GM15510 (cell line): ENCODE measurements around the gene DNAH1.

Source experiments
- POLR2A ChIP-seq: IDR thresholded peaks from 3 replicates; pipeline ENCODE4 v1.6.1; 2011; ENCODE audit warnings: borderline replicate concordance; ENCODE audit not compliant: insufficient read length; ENCODE audit errors: extremely low read depth

The DNAH1 gene

DNA sequence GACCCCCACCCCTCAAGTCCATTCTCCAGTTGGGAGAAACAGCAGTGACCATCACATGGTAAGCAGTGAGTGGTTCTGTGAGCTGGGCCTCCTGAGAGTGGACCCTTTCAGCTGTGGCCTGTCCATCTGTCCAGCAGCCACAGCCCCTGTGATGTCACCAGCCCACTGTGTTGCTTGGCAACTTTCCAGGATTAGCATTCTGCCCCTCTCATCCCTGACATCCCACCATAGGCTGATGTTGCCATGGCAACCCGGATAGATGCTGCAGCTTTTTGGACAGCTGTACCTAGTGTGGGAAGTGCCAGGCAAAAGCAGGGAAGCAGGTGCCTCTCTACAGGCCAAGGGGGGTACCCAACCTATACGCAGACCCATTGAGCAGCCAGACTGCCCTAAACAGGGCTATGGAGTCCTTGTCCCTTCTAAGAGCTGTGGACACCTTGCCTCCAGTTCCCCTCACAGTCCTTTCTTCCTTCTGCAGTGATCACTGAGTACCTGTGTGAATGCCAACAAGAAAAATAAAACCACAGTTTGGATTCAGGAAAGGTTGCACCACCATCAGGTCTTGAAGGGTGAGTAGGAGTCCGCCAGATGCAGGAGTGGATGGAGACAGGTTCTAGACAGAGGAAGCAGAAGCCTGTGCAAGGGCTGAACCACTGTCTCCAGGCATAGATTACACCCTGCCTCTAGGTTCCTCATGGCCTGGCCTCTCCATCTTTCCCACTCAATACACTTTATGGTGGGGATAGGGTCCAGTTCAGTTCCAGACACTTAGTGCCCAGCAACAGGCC lies at the start of gene DNAH1:
Gene DNAH1, plus strand, starts transcription at position 343 of the 788 bp plus-strand sequence. CDS start 6,124 bp downstream, outside the sequence.
- TF ChIP-seq POLR2A, result no peak

DNA sequence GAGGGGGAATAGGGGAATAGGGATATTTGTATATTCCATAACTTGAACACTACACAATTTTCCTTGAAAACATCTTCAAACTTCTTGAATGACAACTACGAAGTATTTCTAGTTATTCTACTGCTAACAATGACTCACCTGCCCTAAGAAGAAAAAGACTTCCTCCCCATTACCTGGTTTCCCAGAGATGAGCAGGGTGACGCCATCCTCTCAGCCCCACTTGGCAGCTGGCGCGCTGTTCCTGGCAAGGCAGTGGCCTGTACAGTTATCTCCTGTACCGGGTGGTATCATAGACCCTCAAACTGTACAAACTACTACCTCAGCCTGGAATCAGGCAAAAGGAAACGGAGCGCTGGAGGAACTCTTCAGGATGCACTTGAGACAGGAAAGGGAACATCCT lies 48.1 kb upstream of the DNAH1 start:
- no peak for TF ChIP-seq POLR2A

DNA sequence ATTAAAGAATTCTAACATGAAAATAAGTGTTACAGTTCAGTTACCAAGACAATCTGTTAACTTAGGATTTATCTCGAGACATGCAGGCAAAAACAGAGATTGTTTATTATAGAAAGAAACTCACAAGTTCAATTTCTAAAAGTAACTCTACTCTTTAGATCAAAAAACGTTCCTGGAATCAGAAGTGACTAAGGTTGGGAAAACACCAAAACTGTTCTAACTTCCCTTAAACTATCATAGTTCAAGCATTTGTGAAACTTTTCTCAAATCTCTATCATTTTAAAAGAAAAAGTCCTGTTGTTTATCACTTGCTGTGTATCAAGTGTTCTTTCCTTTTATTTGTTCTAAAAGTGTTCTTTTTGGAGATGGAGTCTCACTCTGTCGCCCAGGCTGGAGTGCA lies 46.3 kb upstream of the DNAH1 start:
- no peak for TF ChIP-seq POLR2A

DNA sequence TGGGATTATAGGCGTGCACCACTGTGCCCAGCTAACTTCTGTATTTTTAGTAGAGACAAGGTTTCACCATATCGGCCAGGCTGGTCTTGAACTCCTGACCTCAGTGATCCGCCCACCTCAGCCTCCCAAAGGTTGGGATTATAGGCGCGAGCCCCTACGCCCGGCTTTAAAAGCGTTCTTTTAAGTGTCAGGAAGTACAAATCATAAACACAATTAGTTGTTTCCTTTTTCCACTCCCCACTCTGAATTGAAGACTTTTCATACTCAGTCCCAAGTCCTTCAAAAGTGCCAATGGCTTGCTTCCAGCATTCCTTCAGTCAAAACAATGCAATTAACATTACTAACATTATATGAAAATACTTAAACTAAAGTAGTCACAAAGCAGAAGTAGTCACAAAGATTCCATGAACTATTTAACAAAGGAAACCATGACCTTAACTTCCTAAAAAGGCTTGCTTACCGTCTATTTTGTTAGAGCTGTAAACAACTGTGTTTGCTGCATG lies 45.8 kb upstream of the DNAH1 start:
- no peak for TF ChIP-seq POLR2A

DNA sequence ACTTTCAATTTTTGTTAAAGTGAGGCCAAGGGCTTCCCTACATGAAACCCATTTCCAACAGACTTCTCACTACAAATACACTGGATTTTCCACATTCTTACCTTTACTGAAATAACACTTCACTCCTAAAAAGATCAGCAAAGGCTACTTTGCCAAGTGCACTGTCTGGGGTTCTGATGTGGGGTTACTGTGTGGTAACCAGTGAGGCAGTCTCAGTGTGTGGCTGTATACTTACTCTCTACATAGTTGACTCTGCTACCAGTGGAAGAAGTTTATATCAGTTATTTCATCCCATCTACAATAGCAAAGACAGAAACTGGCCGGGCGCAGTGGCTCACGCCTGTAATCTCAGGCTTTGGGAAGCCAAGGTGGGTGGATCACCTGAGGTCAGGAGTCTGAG lies 43.3 kb upstream of the DNAH1 start:
- TF ChIP-seq POLR2A, result no peak

DNA sequence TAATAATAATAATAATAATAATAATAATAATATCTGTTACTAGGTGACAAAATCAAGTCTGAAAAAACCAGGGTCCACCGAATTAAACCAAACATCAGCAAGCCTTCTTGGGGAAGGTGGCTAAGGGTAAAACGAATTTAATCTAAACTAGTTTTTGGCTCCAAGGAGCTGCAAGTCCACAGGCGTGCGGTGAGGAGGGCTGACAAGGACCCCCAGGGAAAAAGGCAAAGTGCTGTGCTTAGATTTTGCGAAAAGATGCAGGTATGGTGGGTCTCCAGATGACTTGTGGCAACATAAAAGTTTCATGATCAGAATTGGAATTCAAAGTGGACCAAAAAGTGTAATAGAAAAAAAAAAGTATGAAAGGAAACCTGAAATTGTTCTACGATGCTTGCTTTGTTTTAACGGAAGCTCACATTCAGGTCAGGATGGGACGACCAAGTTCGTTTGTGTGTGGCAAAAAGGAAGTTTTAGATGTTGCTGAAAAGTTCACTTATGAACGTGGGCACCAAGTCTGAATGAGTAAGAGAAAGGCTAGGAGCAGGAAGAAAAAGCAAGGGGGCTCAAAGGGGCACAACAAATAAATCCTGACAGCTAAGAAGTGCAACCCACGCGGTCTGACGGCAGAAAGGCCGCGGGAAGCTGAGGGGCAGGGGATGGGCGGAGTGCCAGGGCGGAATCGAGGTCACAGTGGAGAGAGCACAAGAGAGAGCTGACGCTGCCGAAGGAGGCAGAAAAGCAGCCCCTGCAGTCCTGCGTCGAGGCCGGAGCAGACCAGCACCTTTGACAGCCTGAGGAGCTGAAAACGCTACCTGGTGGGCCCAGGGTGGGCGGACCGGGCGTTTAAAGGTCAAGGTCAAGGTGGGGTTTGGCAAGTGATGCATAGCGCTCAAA lies 38.8 kb upstream of the DNAH1 start:
- peak; percentile 59 for TF ChIP-seq POLR2A

DNA sequence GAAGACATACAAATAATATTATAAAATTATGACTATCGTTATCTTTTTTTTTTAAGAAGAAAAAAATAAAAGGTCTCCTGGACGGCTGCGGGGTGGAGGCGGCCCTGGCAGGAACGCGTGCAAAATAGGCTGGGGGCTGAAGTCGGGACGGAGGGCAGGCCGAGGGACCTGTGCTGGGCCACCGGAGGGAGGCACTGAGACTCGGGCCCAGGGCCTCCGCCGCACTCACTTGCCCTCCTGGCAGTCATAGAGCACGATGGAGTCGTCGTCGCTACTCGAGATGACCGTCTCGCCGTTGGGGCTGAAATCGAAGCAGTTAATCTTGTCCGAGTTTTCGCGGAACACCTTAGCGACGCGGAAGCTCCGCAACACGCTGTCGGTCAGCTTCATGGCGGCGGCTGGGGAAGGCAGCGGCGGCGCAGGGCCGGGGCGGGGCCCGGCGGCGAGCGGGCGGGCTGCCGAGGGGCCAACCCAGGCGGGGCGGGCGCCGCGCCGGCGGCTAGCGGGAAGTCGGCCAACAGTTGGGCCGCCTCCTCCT lies 38.1 kb upstream of the DNAH1 start:
- TF ChIP-seq POLR2A, result no peak

DNA sequence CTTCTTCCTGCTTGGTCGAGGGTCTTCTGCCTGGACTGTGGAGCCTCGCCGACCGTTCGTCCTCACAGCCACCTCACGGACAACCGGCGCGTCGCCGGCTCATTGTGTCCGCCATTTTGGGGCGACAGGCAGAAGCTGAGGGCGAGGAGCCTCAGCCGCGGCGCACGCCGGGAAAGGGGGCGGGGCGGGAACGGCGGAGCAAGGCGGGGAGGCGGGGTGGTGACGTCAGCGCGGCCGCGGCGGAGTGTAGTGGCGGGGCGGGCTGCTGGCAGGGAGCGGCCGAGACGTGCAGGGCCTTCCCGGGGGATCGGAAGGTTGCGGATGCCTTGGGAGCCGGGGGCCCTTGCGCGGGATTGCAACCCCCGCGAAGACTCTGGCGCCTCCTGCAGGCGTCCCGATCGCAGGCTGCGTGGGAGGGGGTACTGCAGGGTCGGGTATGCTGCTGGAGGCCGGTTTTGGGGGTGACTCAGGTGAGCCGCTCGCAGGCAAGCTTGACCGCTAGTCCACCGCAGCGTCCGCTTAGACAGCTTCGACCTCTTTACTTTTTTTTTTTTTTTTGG lies 37.5 kb upstream of the DNAH1 start, which contains the start of gene WDR82:
Gene WDR82, minus strand, starts transcription at position 140 of the 560 bp plus-strand sequence. CDS start 288 bp downstream, outside the sequence.
- peak; percentile 96 for TF ChIP-seq POLR2A

DNA sequence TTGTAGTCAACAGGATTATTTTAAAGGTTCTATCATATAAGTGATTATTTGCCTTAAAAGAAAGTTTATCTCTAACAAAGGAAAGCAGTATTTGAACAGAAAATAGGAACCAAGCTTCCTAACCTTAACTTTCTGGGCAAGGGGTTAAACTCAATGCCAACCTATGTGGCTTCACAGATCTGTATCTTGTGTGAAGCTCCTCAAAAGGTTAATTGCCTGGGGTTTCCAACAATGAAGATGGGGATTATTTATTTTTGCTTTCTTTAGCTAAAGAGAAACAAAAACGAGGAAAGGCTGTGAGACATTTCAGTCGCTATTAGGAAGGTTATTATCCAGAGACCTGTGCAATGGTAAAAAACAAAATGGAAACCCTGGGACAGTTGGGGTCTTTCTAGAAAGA lies 36.5 kb upstream of the DNAH1 start:
- no peak for TF ChIP-seq POLR2A

DNA sequence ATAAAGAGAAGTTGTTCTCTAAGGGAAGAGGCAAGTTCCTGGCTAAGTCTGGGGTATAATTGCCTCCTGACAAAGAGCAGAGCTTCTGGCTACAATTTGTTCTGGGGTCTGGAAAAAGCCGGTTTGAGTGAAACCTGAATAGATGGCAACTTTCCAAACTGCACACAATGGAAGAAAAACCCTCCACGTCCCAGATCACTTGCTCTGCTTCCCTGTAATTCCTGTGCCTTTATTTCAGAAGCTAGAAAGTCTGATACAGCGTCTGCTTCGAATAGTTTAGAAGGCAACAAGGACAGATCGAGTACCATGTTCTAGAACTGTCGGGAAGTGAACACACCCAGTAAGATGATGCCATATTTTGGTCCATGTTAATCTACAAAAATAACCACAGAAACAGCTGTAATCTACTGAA lies 36.1 kb upstream of the DNAH1 start:
- TF ChIP-seq POLR2A, result no peak

DNA sequence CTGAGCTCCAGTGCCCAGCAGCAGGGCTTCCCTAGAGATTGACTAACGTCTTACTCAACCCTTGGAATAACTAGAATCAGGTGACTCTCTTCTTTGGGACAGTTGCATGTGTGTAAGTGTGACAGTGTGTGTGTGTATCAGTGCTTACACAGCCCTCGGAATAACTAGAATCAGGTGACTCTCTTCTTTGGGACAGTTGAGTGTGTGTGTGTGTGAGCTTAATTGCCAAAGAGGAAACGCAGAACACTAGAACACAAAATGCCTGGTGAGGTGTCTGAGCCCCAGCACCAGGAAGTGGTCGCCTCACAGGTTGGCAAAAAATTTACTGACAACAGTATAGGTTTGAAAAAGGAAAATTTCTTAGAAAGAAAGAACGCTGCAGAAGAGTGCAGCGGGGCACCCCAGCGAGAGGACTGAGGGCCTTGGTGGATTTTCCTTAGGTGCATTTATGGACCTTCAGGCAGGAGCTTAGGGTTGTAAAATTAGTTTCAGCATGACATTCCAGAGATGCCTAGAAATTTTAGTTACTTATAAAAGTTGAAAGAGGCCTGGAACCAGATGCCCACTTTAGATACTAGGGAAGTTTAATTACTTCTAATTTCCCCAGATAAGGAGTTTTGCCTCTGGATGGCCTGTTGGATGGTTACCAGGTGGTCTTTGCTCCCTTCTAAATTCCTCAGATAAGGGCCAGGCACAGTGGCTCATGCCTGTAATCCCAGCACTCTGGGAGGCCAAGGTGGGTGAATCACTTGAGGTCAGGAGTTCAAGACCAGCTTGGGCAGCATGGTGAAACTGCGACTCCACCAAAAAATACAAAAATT lies 33.9 kb upstream of the DNAH1 start:
- TF ChIP-seq POLR2A, result no peak

DNA sequence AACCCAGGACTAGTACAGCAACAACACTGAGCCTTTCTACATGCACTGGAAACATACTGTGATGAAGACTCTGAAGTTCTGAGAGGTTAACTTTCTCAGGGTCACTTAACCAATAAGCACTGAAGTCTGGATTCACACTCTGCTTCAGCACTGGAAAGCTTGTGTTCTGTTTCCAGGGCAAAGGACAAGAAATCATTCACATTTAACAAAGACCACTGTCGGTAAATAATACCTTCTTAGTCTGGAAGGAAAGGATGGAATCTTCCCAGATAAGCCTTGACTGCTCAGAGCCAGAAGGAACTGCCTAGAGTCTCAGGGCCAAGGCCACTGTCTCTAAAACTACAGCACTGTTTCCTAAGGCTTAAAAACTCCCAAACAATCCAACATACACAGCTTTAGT lies 32.8 kb upstream of the DNAH1 start:
- no peak for TF ChIP-seq POLR2A

DNA sequence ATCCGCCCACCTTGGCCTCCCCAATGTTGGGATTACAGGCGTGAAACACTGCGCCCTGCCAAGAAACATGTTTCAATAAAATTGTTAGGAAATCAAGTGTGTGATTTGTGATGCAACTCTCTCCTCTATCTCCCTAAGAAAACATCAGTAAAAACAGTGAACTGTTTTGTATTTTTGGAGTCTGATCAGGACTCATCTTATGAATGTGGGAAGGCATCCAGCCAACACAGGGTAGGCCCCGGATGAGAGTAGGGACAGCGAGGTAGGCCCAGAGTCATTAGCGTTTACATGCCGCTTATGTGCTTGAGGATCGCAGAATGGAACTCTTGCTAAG lies 29.4 kb upstream of the DNAH1 start:
- no peak for TF ChIP-seq POLR2A

DNA sequence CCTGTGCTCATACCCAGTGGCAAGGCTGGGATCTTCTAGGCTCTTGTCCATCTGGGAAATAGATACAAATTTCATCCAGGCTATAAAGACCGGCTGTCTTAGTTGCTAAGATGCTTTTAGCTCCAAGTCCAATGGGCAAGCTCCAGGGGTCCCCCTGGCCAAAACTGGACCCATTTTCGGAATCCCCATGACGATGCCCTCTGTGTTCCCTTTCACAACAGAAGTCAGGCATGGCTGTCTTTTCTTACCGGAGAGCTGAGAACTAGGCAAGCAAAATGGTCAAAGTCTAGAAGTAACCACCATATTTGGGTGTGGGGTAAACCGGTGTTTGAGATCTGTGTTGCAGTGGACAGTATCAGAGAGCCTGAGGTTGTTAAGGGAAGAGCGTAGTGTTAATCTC lies 27.4 kb upstream of the DNAH1 start:
- TF ChIP-seq POLR2A, result no peak
